ENCODE results near the gene KCNQ1.

GRCh38 chr11:2731130-2732125, 286.6 kb downstream of the KCNQ1 start:
- TF ChIP-seq POLR2A (IDR thresholded peaks at IDR 0.05; ENCODE audit: low read depth, low read length) (no peak), TAF1 (IDR thresholded peaks at IDR 0.05; ENCODE audit: borderline replicate concordance, low read depth, low read length) (no peak)

Measured in GM12892 (cell line).